ENCODE data around the gene LDLR. TPM values are rescaled to one million over a fixed set of nuclear protein-coding genes. Genes with fewer than 3 reads are reported as not detected.
"Not testable (repeated sequence)": the region's sequence is repeated elsewhere in the genome, so short reads cannot be mapped to it uniquely, and the experiment has no call there.

LDLR gene
- total RNA-seq, 2 experiments from 2014 or later = 117 to 123 TPM

DNA sequence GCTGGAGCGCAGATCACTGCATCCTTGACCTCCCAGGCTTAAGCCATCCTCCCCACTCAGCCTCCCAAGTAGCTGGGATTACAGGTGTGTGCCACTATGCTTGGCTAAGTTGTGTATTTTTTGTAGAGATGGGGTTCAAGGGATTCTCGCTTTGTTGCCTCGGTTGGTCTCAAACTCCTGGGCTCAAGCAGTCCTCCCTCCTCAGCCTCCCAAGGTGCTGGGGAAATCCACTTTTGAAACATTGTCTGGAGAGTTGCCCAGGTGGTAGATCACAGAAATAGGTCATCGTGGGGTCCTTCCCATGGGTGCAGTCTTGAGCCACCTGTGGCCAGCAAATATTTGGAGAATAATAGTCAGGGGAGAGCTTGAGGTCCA is 5.2 kb downstream of the LDLR start:
- no peak for DNase-seq
- Mint-ChIP-seq H3K9me3 (ENCODE audit: insufficient read depth) (peaks cover 3% of the 10 kb centered on the region), H3K4me3 (peak overlapping the region; percentile 49), H3K27me3 (ENCODE audit: low read depth) (no peaks in the 10 kb centered on the region), H3K36me3 (ENCODE audit: low read depth) (peaks cover 75% of the 10 kb centered on the region), H3K27ac (peak overlapping the region; percentile 86), H3K4me1 (ENCODE audit: low read depth) (peaks cover 61% of the 10 kb centered on the region)
- no peak for ATAC-seq
- ChIA-PET CTCF (interaction anchor here (1.3 to 3.4 kb wide), 3 partner anchors 31 to 377 kb away, joined by 3 to 23 read pairs (median 20); partner anchors contain the start of gene DNM2), POLR2A (interaction anchor here (0.6 to 1.2 kb wide), 3 partner anchors 61 to 152 kb away, joined by 3 read pairs; partner anchors contain the start of gene SPC24)

DNA sequence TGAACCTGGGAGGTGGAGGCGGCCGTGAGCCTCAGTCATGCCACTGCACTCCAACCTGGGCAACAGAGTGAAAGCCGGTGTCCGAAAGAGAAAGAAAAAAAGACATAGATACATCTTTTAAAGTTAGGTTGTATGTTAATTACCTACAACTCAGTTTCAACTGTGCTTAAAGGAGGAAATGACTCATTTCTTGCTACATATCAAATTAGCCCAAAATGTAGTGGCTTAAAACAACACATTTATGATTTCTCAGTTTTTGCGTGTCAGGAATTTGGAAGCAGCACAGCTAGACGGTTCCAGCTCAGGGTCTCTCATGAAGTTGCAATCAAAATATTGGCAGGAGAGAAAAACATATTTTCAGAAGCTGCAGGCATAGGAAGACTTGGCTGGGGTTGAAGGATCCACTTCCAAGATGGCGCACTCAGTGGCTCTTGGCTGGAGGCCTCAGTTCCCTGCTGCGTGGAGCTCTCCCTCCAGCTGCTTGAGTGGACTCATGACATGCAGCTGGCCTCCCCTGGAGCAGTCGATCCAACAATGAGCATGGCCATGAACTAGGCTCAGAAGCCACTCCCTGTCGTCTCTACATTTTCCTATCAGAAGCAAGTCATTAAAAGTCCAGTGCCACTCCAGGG is 7.1 kb downstream of the LDLR start:
- peak; percentile 47 for DNase-seq
- peak overlapping the region; percentile 86 for H3K27ac Mint-ChIP-seq
- H3K27me3 Mint-ChIP-seq (ENCODE audit: low read depth) = no peaks in the 10 kb centered on the region
- peak overlapping the region; percentile 49 for H3K4me3 Mint-ChIP-seq
- peaks cover 3% of the 10 kb centered on the region for H3K9me3 Mint-ChIP-seq (ENCODE audit: insufficient read depth)
- ATAC-seq = peak; percentile 21
- H3K36me3 Mint-ChIP-seq (ENCODE audit: low read depth) = peaks cover 83% of the 10 kb centered on the region
- H3K4me1 Mint-ChIP-seq (ENCODE audit: low read depth) = peaks cover 65% of the 10 kb centered on the region
- POLR2A ChIA-PET = interaction anchor here (1.4 to 3.1 kb wide), 2 partner anchors 30 to 61 kb away, joined by 3 to 9 read pairs; no protein-coding TSS in a partner anchor
- CTCF ChIA-PET = interaction anchor here (2.8 to 3.4 kb wide), 2 partner anchors 30 to 60 kb away, joined by 20 to 23 read pairs; no protein-coding TSS in a partner anchor

DNA sequence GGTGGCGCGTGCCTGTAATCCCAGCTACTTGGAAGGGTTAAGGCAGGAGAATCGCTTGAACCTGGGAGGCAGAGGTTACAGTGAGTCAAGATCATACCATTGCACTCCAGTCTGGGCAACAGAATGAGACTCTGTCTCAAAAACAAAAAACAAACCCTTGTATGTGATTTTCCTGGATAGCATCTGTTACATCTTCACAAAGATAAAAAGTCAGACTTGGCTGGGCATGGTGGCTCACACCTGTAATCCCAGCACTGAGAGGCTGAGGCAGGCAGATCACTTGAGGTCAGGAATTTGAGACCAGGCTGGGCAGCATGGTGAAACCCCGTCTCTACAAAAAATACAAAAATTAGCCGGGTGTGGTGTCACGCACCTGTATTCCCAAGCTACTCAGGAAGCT is 8.1 kb downstream of the LDLR start:
- Mint-ChIP-seq H3K36me3 (ENCODE audit: low read depth) (peaks cover 76% of the 10 kb centered on the region), H3K27ac (peak overlapping the region; percentile 55), H3K4me1 (ENCODE audit: low read depth) (peaks cover 58% of the 10 kb centered on the region)
- ChIA-PET POLR2A (interaction anchor here (3.1 kb wide), 1 partner anchor 62 kb away, joined by 9 read pairs; no protein-coding TSS in a partner anchor), CTCF (interaction anchor here (1.4 to 3.4 kb wide), 2 partner anchors 29 to 61 kb away, joined by 5 to 23 read pairs (median 20); no protein-coding TSS in a partner anchor)
- not testable (repeated sequence) for H3K27me3 Mint-ChIP-seq (ENCODE audit: low read depth); H3K4me3 Mint-ChIP-seq; DNase-seq; H3K9me3 Mint-ChIP-seq (ENCODE audit: insufficient read depth); ATAC-seq

DNA sequence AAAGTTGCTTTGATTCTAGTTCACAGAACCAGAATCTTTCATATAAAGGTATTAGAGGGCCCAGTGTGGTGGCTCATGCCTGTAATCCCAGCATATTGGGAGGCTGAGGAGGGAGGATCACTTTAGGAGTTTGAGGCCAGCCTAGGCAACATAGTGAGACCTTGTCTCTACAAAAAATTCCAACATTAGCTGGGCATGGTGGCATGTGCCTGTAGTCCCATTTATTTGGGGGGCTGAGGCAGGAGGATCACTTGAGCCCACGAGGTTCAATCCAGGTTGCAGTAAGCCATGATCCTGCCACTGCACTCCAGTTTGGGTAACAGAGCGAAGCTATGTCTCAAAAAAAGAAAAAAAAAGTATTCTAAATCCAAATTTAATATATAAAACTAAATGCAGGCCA is 9.1 kb downstream of the LDLR start:
- H3K27ac Mint-ChIP-seq = no peak overlapping the region
- DNase-seq = no peak
- no peak overlapping the region for H3K4me3 Mint-ChIP-seq
- no peaks in the 10 kb centered on the region for H3K27me3 Mint-ChIP-seq (ENCODE audit: low read depth)
- ChIA-PET CTCF (interaction anchor here (1.4 kb wide), 1 partner anchor 62 kb away, joined by 5 read pairs; no protein-coding TSS in a partner anchor), POLR2A (interaction anchor here (0.7 to 3.1 kb wide), 2 partner anchors 9 to 63 kb away, joined by 4 to 9 read pairs; partner anchors contain the start of gene LDLR)
- peaks cover 50% of the 10 kb centered on the region for H3K4me1 Mint-ChIP-seq (ENCODE audit: low read depth)
- peaks cover 78% of the 10 kb centered on the region for H3K36me3 Mint-ChIP-seq (ENCODE audit: low read depth)
- no peak for ATAC-seq
- H3K9me3 Mint-ChIP-seq (ENCODE audit: insufficient read depth) = peaks cover 3% of the 10 kb centered on the region

DNA sequence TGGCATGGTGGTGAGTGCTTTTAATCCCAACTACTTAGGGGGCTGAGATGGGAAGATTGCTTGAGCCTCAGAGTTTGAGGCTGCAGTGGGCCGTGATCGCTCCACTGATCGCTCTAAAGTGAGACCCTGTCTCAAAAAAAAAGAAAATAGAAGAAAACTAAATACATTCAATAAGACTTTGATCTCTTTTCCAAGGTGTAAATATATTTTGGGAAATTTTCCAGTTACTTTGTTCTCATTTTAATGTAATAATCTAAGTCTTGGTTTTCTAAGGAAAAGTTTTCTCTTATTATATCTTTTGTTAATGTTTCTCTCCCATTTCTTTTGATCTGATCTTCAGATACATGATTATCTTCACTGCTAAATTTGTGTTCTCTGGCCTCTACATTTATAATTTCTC is 9.6 kb downstream of the LDLR start:
- POLR2A ChIA-PET = interaction anchor here (3.1 kb wide), 1 partner anchor 63 kb away, joined by 9 read pairs; no protein-coding TSS in a partner anchor
- DNase-seq = no peak
- Mint-ChIP-seq H3K9me3 (ENCODE audit: insufficient read depth) (peaks cover 3% of the 10 kb centered on the region), H3K4me1 (ENCODE audit: low read depth) (peaks cover 44% of the 10 kb centered on the region), H3K36me3 (ENCODE audit: low read depth) (peaks cover 79% of the 10 kb centered on the region), H3K4me3 (no peak overlapping the region), H3K27me3 (ENCODE audit: low read depth) (no peaks in the 10 kb centered on the region), H3K27ac (no peak overlapping the region)
- CTCF ChIA-PET = interaction anchor here (1.4 kb wide), 1 partner anchor 63 kb away, joined by 5 read pairs; no protein-coding TSS in a partner anchor
- no peak for ATAC-seq

DNA sequence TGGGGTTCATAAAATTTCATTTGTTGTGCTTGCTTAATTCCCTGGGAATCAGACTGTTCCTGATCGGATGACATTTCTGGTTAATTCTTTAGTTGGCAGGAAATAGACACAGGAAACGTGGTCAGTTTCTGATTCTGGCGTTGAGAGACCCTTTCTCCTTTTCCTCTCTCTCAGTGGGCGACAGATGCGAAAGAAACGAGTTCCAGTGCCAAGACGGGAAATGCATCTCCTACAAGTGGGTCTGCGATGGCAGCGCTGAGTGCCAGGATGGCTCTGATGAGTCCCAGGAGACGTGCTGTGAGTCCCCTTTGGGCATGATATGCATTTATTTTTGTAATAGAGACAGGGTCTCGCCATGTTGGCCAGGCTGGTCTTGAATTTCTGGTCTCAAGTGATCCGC is 10.8 kb downstream of the LDLR start:
- H3K27ac Mint-ChIP-seq = peak overlapping the region; percentile 43
- H3K36me3 Mint-ChIP-seq (ENCODE audit: low read depth) = peaks cover 78% of the 10 kb centered on the region

DNA sequence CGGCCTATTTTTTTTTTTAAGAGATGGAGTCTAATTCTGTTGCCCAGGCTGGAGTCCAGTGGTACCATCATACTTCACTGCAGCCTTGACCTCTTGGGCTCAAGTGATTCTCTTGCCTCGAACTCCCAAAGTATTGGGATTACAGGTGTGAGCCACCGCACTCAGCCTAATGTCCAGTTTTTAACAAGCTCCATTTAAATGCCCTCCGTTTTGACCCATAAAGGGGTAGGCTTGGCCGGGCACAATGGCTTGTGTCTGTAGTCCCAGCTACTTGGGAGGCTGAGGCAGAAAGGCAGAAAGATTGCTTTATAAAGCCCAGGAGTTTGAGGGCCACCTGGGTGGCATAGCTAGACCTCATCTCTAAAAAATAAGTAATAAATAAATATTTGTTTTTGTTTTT is 11.8 kb downstream of the LDLR start:
- no peak overlapping the region for H3K4me3 Mint-ChIP-seq
- no peaks in the 10 kb centered on the region for H3K27me3 Mint-ChIP-seq (ENCODE audit: low read depth)
- H3K27ac Mint-ChIP-seq = no peak overlapping the region
- DNase-seq (no peak), ATAC-seq (no peak)
- peaks cover 3% of the 10 kb centered on the region for H3K9me3 Mint-ChIP-seq (ENCODE audit: insufficient read depth)
- POLR2A ChIA-PET = interaction anchor here (0.9 kb wide), 2 partner anchors 11 to 12 kb away, joined by 3 to 4 read pairs; partner anchors contain the start of gene LDLR
- H3K36me3 Mint-ChIP-seq (ENCODE audit: low read depth) = peaks cover 75% of the 10 kb centered on the region
- CTCF ChIA-PET = interaction anchor here (0.6 to 1.3 kb wide), 3 partner anchors 12 to 164 kb away, joined by 3 to 7 read pairs (median 5); partner anchors contain the start of gene LDLR
- peaks cover 27% of the 10 kb centered on the region for H3K4me1 Mint-ChIP-seq (ENCODE audit: low read depth)

More for the DNA sequence above, 10.8 kb downstream of the LDLR start:
- POLR2A ChIA-PET = interaction anchor here (0.9 kb wide), 1 partner anchor 10 kb away, joined by 4 read pairs; no protein-coding TSS in a partner anchor
- no peak for DNase-seq
- H3K9me3 Mint-ChIP-seq (ENCODE audit: insufficient read depth) = peaks cover 3% of the 10 kb centered on the region
- CTCF ChIA-PET = interaction anchor here (1.3 kb wide), 1 partner anchor 26 kb away, joined by 3 read pairs; no protein-coding TSS in a partner anchor
- H3K4me1 Mint-ChIP-seq (ENCODE audit: low read depth) = peaks cover 35% of the 10 kb centered on the region
- H3K4me3 Mint-ChIP-seq = no peak overlapping the region
- H3K27me3 Mint-ChIP-seq (ENCODE audit: low read depth) = no peaks in the 10 kb centered on the region
- ATAC-seq = no peak

DNA sequence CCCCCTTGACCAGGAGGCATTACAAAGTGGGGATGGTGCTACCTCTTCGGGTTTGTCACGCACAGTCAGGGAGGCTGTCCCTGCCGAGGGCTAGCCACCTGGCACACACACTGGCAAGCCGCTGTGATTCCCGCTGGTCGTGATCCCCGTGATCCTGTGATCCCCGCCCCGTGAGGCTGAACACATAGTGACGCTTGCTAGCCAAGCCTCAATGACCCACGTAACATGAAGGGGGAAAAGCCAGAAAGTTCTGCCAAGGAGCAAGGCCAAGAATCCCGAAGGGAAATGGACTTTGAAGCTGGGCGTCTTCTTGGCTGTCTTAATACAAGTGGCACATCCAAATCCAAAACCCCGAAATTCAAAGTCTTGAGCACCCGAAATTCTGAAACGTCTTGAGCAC is 13.7 kb downstream of the LDLR start:
- DNase-seq = no peak
- Mint-ChIP-seq H3K9me3 (ENCODE audit: insufficient read depth) (peaks cover 3% of the 10 kb centered on the region), H3K36me3 (ENCODE audit: low read depth) (peaks cover 69% of the 10 kb centered on the region), H3K27me3 (ENCODE audit: low read depth) (no peaks in the 10 kb centered on the region), H3K4me3 (no peak overlapping the region), H3K4me1 (ENCODE audit: low read depth) (peaks cover 14% of the 10 kb centered on the region), H3K27ac (no peak overlapping the region)
- POLR2A ChIA-PET = interaction anchor here (1.3 kb wide), 1 partner anchor 12 kb away, joined by 4 read pairs; no protein-coding TSS in a partner anchor
- no peak for ATAC-seq
- CTCF ChIA-PET = interaction anchor here (3.2 kb wide), 1 partner anchor 23 kb away, joined by 9 read pairs; no protein-coding TSS in a partner anchor

DNA sequence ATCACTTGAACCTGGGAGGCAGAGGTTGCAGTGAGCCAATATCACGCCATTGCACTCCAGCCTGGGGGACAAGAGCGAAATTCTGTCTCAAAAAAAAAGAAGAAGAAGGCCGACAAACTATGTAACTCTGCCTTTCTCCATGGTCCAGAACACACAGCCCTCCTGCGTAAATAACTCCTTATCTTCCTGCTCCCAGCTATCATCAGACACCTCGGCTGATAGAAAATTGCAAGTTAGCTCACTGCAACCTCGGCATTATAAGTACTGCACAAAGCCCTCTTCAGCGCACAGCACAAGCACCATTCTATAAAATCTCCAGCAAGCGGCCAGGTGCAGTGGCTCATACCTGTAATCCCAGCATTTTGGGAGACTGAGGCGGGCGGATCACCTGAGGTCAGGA is 14.4 kb downstream of the LDLR start:
- H3K27me3 Mint-ChIP-seq (ENCODE audit: low read depth); ATAC-seq; DNase-seq; H3K4me3 Mint-ChIP-seq; H3K9me3 Mint-ChIP-seq (ENCODE audit: insufficient read depth); H3K27ac Mint-ChIP-seq: not testable (repeated sequence)
- ChIA-PET CTCF (interaction anchor here (0.9 to 3.2 kb wide), 3 partner anchors 8 to 68 kb away, joined by 3 to 9 read pairs (median 4); no protein-coding TSS in a partner anchor), POLR2A (interaction anchor here (1.3 kb wide), 1 partner anchor 13 kb away, joined by 4 read pairs; no protein-coding TSS in a partner anchor)
- peaks cover 72% of the 10 kb centered on the region for H3K36me3 Mint-ChIP-seq (ENCODE audit: low read depth)
- peaks cover 14% of the 10 kb centered on the region for H3K4me1 Mint-ChIP-seq (ENCODE audit: low read depth)

DNA sequence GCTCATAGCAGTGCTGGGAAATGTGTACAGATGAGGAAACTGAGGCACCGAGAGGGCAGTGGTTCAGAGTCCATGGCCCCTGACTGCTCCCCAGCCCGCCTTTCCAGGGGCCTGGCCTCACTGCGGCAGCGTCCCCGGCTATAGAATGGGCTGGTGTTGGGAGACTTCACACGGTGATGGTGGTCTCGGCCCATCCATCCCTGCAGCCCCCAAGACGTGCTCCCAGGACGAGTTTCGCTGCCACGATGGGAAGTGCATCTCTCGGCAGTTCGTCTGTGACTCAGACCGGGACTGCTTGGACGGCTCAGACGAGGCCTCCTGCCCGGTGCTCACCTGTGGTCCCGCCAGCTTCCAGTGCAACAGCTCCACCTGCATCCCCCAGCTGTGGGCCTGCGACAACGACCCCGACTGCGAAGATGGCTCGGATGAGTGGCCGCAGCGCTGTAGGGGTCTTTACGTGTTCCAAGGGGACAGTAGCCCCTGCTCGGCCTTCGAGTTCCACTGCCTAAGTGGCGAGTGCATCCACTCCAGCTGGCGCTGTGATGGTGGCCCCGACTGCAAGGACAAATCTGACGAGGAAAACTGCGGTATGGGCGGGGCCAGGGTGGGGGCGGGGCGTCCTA is 15.9 kb downstream of the LDLR start:
- peaks cover 3% of the 10 kb centered on the region for H3K4me1 Mint-ChIP-seq (ENCODE audit: low read depth)
- ATAC-seq (no peak), DNase-seq (no peak)
- H3K36me3 Mint-ChIP-seq (ENCODE audit: low read depth) = peaks cover 64% of the 10 kb centered on the region
- no peak overlapping the region for H3K4me3 Mint-ChIP-seq
- H3K9me3 Mint-ChIP-seq (ENCODE audit: insufficient read depth) = no peaks in the 10 kb centered on the region
- H3K27me3 Mint-ChIP-seq (ENCODE audit: low read depth) = no peaks in the 10 kb centered on the region
- ChIA-PET POLR2A (no interaction called here), CTCF (interaction anchor here (3.2 kb wide), 1 partner anchor 21 kb away, joined by 9 read pairs; no protein-coding TSS in a partner anchor)
- no peak overlapping the region for H3K27ac Mint-ChIP-seq

DNA sequence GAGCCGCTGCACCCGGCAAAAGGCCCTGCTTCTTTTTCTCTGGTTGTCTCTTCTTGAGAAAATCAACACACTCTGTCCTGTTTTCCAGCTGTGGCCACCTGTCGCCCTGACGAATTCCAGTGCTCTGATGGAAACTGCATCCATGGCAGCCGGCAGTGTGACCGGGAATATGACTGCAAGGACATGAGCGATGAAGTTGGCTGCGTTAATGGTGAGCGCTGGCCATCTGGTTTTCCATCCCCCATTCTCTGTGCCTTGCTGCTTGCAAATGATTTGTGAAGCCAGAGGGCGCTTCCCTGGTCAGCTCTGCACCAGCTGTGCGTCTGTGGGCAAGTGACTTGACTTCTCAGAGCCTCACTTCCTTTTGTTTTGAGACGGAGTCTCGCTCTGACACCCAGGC is 17.2 kb downstream of the LDLR start:
- no peaks in the 10 kb centered on the region for H3K27me3 Mint-ChIP-seq (ENCODE audit: low read depth)
- peaks cover 65% of the 10 kb centered on the region for H3K36me3 Mint-ChIP-seq (ENCODE audit: low read depth)
- POLR2A ChIA-PET = no interaction called here
- ATAC-seq (no peak), DNase-seq (no peak)
- H3K4me1 Mint-ChIP-seq (ENCODE audit: low read depth) = no peaks in the 10 kb centered on the region
- no peak overlapping the region for H3K27ac Mint-ChIP-seq
- CTCF ChIA-PET = no interaction called here
- no peak overlapping the region for H3K4me3 Mint-ChIP-seq
- H3K9me3 Mint-ChIP-seq (ENCODE audit: insufficient read depth) = no peaks in the 10 kb centered on the region

Data from activated CD8-positive, alpha-beta T cell treated with anti-CD3 and anti-CD28 coated beads, Interleukin-2, amount 10 ng/mL, durations not matched to agents 7 days and 5 days (primary cell).